Naive thymus-derived CD4-positive, alpha-beta T cell (primary cell): Measurements from ENCODE around the gene FAM120B. TPM values are rescaled to one million over a fixed set of nuclear protein-coding genes. Genes with fewer than 3 reads are reported as not detected.

Experiments used
- ATAC-seq: fragments of 150-1000 bp; cut with Tn5 transposase; 2 replicates; pipeline ENCODE4 v1.10.0; 2021; ENCODE audit warnings: mild to moderate bottlenecking, moderate library complexity
- CTCF ChIA-PET: fragments of 350-600 bp; sonication (Branson Sonifier 250); formaldehyde crosslinking; loops from one replicate; lab custom pipeline; 2021; ENCODE audit warnings: antibody characterized with exemption; lab: Charles Lee
- POLR2A ChIA-PET: fragments of 350-600 bp; sonication (Branson Sonifier 250); formaldehyde crosslinking; loops from one replicate; lab custom pipeline; 2021; ENCODE audit warnings: antibody characterized with exemption, inconsistent platforms; lab: Charles Lee
- DNase-seq, 9 donors: peaks; one replicate each; pipeline versions ENCODE4 v3.0.0 to v3.0.0-alpha.2; 2020 to 2022; ENCODE audit warnings: mixed read lengths in 1 of 9
- H3K27ac ChIP-seq: one replicate; pipeline ENCODE4 v1.7.0; 2013; ENCODE audit warnings: mild to moderate bottlenecking, low read depth, low read length, moderate library complexity
- H3K27me3 ChIP-seq, 2 donors: one replicate each; pipeline ENCODE4 v1.7.0; 2013; ENCODE audit warnings: low read length in 2 of 2, mild to moderate bottlenecking in 2 of 2, moderate library complexity in 2 of 2; ENCODE audit not compliant: control insufficient read depth in 2 of 2, insufficient read depth in 2 of 2
- H3K36me3 ChIP-seq, 3 experiments: 1 replicate in 2 of 3; 2 replicates in 1 of 3; pipeline ENCODE4 v1.7.0; 2013; ENCODE audit warnings: low read length in 3 of 3, mild to moderate bottlenecking in 3 of 3, moderate library complexity in 1 of 3; ENCODE audit not compliant: insufficient read depth in 3 of 3, control insufficient read depth in 2 of 3
- H3K4me1 ChIP-seq, 2 donors: one replicate each; pipeline ENCODE4 v1.7.0; 2013; ENCODE audit warnings: low read length in 2 of 2, mild to moderate bottlenecking in 2 of 2, moderate library complexity in 1 of 2; ENCODE audit not compliant: control insufficient read depth in 2 of 2, insufficient read depth in 2 of 2
- H3K4me3 ChIP-seq: 2 replicates; pipeline ENCODE4 v1.7.0; 2013; ENCODE audit warnings: mild to moderate bottlenecking, low read length
- H3K9me3 ChIP-seq, 3 experiments: 1 replicate in 2 of 3; 2 replicates in 1 of 3; pipeline ENCODE4 v1.7.0; 2013; ENCODE audit warnings: low read length in 3 of 3; ENCODE audit not compliant: control insufficient read depth in 2 of 3
- H3K27ac Mint-ChIP-seq, 9 donors: one replicate each; pipeline ENCODE4 v1.8.0; 2020 to 2022; ENCODE audit warnings: mixed read lengths in 9 of 9, mild to moderate bottlenecking in 8 of 9, moderate library complexity in 5 of 9, inconsistent platforms in 2 of 9
- H3K27me3 Mint-ChIP-seq, 5 donors: one replicate each; pipeline ENCODE4 v1.8.0; 2021 to 2022; ENCODE audit warnings: mixed read lengths in 5 of 5, mild to moderate bottlenecking in 1 of 5
- H3K36me3 Mint-ChIP-seq, 5 donors: one replicate each; pipeline ENCODE4 v1.8.0; 2020 to 2022; ENCODE audit warnings: mixed read lengths in 5 of 5, mild to moderate bottlenecking in 3 of 5, inconsistent platforms in 1 of 5
- H3K4me1 Mint-ChIP-seq, 7 donors: one replicate each; pipeline ENCODE4 v1.8.0; 2020 to 2022; ENCODE audit warnings: mixed read lengths in 7 of 7, mild to moderate bottlenecking in 3 of 7, inconsistent platforms in 1 of 7
- H3K4me3 Mint-ChIP-seq, 10 donors: one replicate each; pipeline ENCODE4 v1.8.0; 2020 to 2022; ENCODE audit warnings: mild to moderate bottlenecking in 10 of 10, mixed read lengths in 10 of 10, moderate library complexity in 6 of 10, inconsistent platforms in 2 of 10
- H3K9me3 Mint-ChIP-seq, 11 donors: one replicate each; pipeline ENCODE4 v1.8.0; 2020 to 2022; ENCODE audit warnings: mixed read lengths in 11 of 11, mild to moderate bottlenecking in 4 of 11, inconsistent platforms in 1 of 11, moderate library complexity in 1 of 11
- intact Hi-C, 2 donors: fragments of 100-400 bp; cut with micrococcal nuclease; formaldehyde crosslinking; loops; one replicate each; pipeline ENCODE4 v1.15.1; 2023
- polyA plus RNA-seq, 2 donors: library from polyadenylated mRNA; unstranded; fragments of 300-500 nt; fragmentation: Illumina TruSeq; gene quantifications; one replicate each; pipeline ENCODE4 v1.2.3, GENCODE V29; 2021
- total RNA-seq, 6 experiments: library from RNA in 5 of 6; stranded (reverse) in 5 of 6; gene quantifications; 1 replicate in 5 of 6; 2 replicates in 1 of 6; pipeline ENCODE4 v1.2.3 and lab custom pipeline; 2021 to 2026

Gene FAM120B
- total and polyA plus RNA-seq, 7 experiments from 2014 or later, result 27.2 to 53.4 (median 35.5) TPM

DNA sequence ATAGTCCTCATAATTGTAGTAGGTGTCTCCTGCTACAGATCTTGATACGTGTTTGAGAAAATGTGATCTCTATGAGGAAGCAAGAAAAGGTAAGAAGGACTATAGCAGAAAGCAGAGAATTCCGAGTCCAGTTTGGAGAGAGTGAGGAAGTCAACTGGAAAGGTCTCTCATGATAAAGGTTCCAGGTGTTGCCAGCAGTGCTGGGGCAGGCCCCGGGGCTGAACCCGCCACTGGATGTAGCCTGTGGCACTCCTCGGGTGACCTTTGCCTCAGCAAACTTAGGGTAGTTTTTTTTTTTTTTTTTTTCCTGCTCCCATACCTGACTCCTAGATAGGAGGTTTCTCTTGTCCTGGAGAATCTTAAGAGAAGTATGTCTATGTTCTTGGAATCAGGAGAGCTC, 62.8 kb downstream of the FAM120B start:
- POLR2A ChIA-PET, result no interaction called here
- Mint-ChIP-seq H3K27ac (peak overlapping the region in 1 of 9 donors; percentile 48), H3K27me3 (no peaks in the 10 kb centered on the region), H3K4me3 (no peak overlapping the region), H3K9me3 (no peaks in the 10 kb centered on the region), H3K36me3 (peaks cover 7 to 51% (median 13%) of the 10 kb centered on the region in 5 donors), H3K4me1 (peaks cover 0 to 15% (median 8%) of the 10 kb centered on the region in 7 donors)
- Histone ChIP-seq H3K27ac (no peak overlapping the region), H3K4me1 (no peaks in the 10 kb centered on the region), H3K36me3 (peaks cover 0 to 49% (median 0%) of the 10 kb centered on the region in 3 experiments), H3K27me3 (no peaks in the 10 kb centered on the region), H3K4me3 (no peak overlapping the region), H3K9me3 (no peaks in the 10 kb centered on the region)
- CTCF ChIA-PET, result no interaction called here
- intact Hi-C loops, result no loop called here
- no peak for DNase-seq
- ATAC-seq, result no peak

DNA sequence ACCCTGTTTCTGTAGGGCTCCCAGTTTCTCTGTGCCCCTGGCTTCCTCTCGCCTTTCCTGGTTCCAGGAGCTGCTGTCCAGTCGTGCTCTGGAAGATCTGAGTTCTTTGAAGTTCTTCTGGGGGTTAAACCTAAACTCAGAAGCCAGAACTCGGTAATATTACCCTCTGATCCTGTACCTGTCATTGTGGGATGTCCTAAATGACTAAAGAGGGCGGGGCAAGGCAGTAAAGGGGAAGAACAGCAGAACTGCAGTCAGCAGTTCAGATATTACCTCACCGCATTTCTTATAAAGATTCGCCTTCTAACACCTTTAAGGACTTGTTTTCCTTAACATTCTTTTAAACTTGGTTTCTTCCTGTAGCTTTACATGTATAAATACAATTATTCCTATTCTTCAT, 63.9 kb downstream of the FAM120B start:
- Mint-ChIP-seq H3K36me3 (peaks cover 7 to 44% (median 9%) of the 10 kb centered on the region in 5 donors), H3K27me3 (no peaks in the 10 kb centered on the region), H3K4me1 (peaks cover 1 to 15% (median 8%) of the 10 kb centered on the region in 7 donors), H3K27ac (peak overlapping the region in 2 of 9 donors; percentile 60 to 62), H3K9me3 (peaks cover 0 to 1% (median 0%) of the 10 kb centered on the region in 11 donors), H3K4me3 (no peak overlapping the region)
- intact Hi-C loops, result loop anchor here in 1 of 2 donors (10.0 kb wide), 1 partner anchor 56 kb away; no protein-coding TSS in a partner anchor
- H3K36me3 ChIP-seq, result peaks cover 0 to 48% (median 0%) of the 10 kb centered on the region in 3 experiments
- no peaks in the 10 kb centered on the region for H3K27me3 ChIP-seq
- ChIA-PET CTCF (no interaction called here), POLR2A (interaction anchor here (0.7 kb wide), 1 partner anchor 580 kb away, joined by 3 read pairs; no protein-coding TSS in a partner anchor)
- ATAC-seq (no peak), DNase-seq (no peak)
- no peak overlapping the region for H3K27ac ChIP-seq
- no peaks in the 10 kb centered on the region for H3K9me3 ChIP-seq
- no peaks in the 10 kb centered on the region for H3K4me1 ChIP-seq
- no peak overlapping the region for H3K4me3 ChIP-seq

DNA sequence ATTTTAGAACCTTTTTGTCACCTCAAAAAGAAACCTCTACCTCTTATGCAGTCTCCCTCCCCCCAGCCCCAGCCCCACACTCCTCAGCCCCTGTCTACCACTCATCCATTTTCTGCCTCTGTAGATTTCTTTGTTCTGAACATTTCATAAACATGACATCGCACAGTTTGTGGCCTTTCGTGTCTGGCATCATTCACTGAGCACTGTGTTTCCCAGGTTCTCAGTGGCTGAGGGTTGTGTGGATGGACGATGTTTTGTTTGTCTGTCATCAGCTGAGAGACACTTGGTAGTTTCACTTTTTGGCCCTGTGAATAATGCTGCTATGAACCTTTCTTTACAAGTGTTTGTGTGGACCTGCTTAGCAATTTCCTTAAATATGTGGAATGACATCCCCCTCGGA, 64.5 kb downstream of the FAM120B start:
- Mint-ChIP-seq H3K4me3 (no peak overlapping the region), H3K27ac (peak overlapping the region in 5 of 9 donors; percentile 23 to 60 (median 45)), H3K36me3 (peaks cover 9 to 46% (median 14%) of the 10 kb centered on the region in 5 donors), H3K27me3 (no peaks in the 10 kb centered on the region), H3K9me3 (peaks cover 0 to 5% (median 0%) of the 10 kb centered on the region in 11 donors), H3K4me1 (peaks cover 7 to 15% (median 10%) of the 10 kb centered on the region in 7 donors)
- Histone ChIP-seq H3K27ac (no peak overlapping the region), H3K9me3 (no peaks in the 10 kb centered on the region), H3K27me3 (no peaks in the 10 kb centered on the region), H3K36me3 (peaks cover 0 to 50% (median 0%) of the 10 kb centered on the region in 3 experiments), H3K4me3 (no peak overlapping the region), H3K4me1 (no peaks in the 10 kb centered on the region)
- ATAC-seq (no peak), DNase-seq (no peak)
- intact Hi-C loops, result loop anchor here in 1 of 2 donors (10.0 kb wide), 1 partner anchor 56 kb away; no protein-coding TSS in a partner anchor
- ChIA-PET CTCF (no interaction called here), POLR2A (no interaction called here)

DNA sequence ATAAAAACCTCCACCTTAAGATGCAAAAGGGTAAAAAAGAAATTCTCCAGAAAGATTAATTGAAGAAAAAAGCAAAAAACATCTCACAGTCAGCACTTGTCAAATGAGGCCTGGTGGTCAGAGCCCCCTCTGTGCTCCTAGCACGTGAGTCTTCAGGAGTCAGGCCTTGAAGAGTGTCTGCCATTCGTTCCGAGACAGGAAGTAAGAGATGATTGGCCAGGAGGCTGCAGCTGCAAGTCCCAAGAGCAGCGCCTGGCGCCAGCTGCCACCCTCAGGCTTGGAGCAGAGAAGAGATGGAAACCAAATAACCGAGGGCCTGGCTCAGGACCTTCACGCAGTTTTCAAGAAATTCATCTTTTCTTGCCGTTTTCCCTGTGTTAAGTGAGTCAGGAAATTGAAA, 65.0 kb downstream of the FAM120B start:
- Mint-ChIP-seq H3K27me3 (no peaks in the 10 kb centered on the region), H3K4me3 (no peak overlapping the region), H3K36me3 (peaks cover 10 to 48% (median 16%) of the 10 kb centered on the region in 5 donors), H3K4me1 (peaks cover 8 to 20% (median 13%) of the 10 kb centered on the region in 7 donors), H3K9me3 (peaks cover 0 to 11% (median 0%) of the 10 kb centered on the region in 11 donors), H3K27ac (peak overlapping the region in 5 of 9 donors; percentile 23 to 60 (median 45))
- POLR2A ChIA-PET, result no interaction called here
- Histone ChIP-seq H3K36me3 (peaks cover 0 to 47% (median 0%) of the 10 kb centered on the region in 3 experiments), H3K27ac (no peak overlapping the region), H3K9me3 (no peaks in the 10 kb centered on the region), H3K27me3 (no peaks in the 10 kb centered on the region), H3K4me1 (no peaks in the 10 kb centered on the region), H3K4me3 (no peak overlapping the region)
- CTCF ChIA-PET, result no interaction called here
- DNase-seq, result no peak
- intact Hi-C loops, result loop anchor here in 1 of 2 donors (10.0 kb wide), 1 partner anchor 57 kb away; no protein-coding TSS in a partner anchor
- ATAC-seq, result no peak

DNA sequence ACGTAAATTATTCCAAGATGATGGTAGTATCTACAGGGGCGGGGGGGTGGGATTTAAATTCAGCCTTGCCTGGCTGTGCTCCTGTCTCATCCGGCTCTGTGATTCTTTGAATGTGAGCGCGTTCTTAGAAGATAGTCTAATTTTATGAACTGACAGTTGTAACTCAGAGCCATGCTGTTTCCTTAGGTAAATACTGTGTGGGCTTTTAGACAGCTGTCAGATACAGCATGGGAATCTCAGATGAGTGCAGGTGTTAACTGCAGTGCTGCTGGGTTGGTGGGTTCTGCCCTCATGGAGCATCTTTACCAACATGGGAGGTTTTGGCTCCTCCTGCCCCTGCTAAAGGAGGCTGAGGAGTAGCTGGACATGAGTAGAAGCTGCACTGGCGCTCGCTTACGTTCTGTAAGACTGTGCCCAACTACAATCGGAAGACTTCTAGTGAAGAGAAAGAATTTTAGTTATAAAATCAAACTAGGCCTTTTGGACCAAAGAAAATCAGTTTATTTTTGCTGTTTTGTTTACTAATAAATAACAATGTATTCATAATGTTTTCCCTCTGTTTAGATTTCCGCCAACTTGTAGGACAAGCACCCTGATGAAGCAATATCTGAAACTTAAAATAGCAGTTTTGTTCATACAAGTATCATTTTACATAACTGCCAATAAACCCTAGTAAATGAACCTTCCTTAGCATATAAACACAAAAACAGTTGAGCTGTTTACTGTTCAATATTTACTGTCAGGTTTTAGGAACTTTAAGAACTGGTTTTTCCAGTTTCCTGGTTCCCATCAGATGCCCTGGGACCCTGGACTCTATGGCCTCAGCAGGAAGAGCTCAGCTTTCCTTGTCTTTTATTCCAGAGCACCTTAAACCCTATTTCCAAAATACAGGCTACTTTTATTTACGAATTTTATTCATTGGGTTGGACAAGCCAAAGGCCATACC, 66.1 kb downstream of the FAM120B start:
- Histone ChIP-seq H3K36me3 (peaks cover 0 to 38% (median 0%) of the 10 kb centered on the region in 3 experiments), H3K27me3 (no peaks in the 10 kb centered on the region), H3K4me1 (peaks cover 1% of the 10 kb centered on the region in 2 donors), H3K27ac (no peak overlapping the region), H3K4me3 (no peak overlapping the region), H3K9me3 (no peaks in the 10 kb centered on the region)
- DNase-seq, result no peak
- intact Hi-C loops, result loop anchor here in 1 of 2 donors (10.0 kb wide), 1 partner anchor 58 kb away; no protein-coding TSS in a partner anchor
- peaks cover 9 to 45% (median 18%) of the 10 kb centered on the region in 5 donors for H3K36me3 Mint-ChIP-seq
- H3K4me3 Mint-ChIP-seq, result no peak overlapping the region
- no peak for ATAC-seq
- H3K27ac Mint-ChIP-seq, result peak overlapping the region in 3 of 9 donors; percentile 39 to 53 (median 52)
- ChIA-PET POLR2A (no interaction called here), CTCF (no interaction called here)
- no peaks in the 10 kb centered on the region for H3K27me3 Mint-ChIP-seq
- H3K4me1 Mint-ChIP-seq, result peaks cover 5 to 22% (median 15%) of the 10 kb centered on the region in 7 donors
- H3K9me3 Mint-ChIP-seq, result peaks cover 0 to 11% (median 0%) of the 10 kb centered on the region in 11 donors

DNA sequence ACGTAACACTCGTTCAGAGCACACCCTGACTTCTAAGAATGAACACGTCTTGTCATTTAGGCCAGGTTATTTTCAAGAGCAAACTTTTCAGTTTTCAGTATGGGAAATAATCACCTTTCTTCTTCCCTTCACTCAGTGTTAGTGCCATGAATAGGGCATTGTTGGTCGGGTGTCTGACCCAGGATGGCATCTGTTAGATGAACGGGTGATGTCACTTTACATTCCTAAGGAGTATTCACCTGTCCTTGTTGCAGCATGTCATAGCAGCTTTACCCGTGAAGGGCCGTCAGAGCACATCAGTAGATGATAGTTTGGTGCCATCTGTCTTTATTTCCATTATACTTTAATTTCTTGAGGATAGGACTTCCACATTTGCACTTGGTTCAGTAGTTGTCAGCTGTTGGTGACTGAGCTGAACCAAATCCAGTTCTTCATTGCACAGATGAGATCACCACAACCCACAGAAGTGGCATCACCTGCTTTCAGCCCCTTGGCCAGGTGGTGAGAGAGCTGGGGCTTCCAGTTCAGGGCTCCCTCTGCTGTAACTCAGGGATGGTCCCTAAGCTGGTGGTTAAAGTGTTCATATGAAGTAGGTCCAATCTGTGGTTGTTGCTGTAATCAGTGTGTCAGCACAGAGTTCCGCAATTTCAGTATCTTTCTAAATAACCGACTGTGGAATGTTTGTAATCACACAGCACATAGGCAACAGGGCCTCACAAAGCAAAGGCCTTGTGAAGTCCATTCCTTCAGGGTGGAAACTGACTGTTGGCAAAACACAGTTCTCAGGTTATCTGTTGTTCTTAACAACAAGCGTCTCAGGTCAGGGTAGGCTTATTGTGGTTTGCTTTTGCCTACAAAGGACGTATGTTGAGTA, 68.2 kb downstream of the FAM120B start:
- H3K4me3 Mint-ChIP-seq, result no peak overlapping the region
- no peak for DNase-seq
- Histone ChIP-seq H3K9me3 (no peaks in the 10 kb centered on the region), H3K27me3 (no peaks in the 10 kb centered on the region), H3K36me3 (peaks cover 0 to 23% (median 0%) of the 10 kb centered on the region in 3 experiments), H3K27ac (no peak overlapping the region), H3K4me3 (no peak overlapping the region), H3K4me1 (peaks cover 13 to 14% of the 10 kb centered on the region in 2 donors)
- H3K27me3 Mint-ChIP-seq, result no peaks in the 10 kb centered on the region
- ATAC-seq, result peak; percentile 54
- H3K9me3 Mint-ChIP-seq, result peaks cover 0 to 11% (median 0%) of the 10 kb centered on the region in 11 donors
- intact Hi-C loops, result loop anchor here in 1 of 2 donors (10.0 kb wide), 1 partner anchor 60 kb away; no protein-coding TSS in a partner anchor
- peaks cover 18 to 37% (median 27%) of the 10 kb centered on the region in 7 donors for H3K4me1 Mint-ChIP-seq
- H3K27ac Mint-ChIP-seq, result peak overlapping the region in 3 of 9 donors; percentile 3 to 49 (median 9)
- H3K36me3 Mint-ChIP-seq, result peaks cover 9 to 35% (median 11%) of the 10 kb centered on the region in 5 donors
- ChIA-PET POLR2A (no interaction called here), CTCF (no interaction called here)
